ENCODE measurements around the gene NEURL2.

GRCh38 chr20:45892828-45893500, 2.0 kb upstream of the NEURL2 start:
- TF ChIP-seq CTCF (conservative IDR thresholded peaks at IDR 0.05 in 1 of 2, IDR thresholded peaks at IDR 0.05 in 1 of 2; ENCODE audit: extremely low read depth in 1 of 2, insufficient read depth in 1 of 2, low read depth in 1 of 2, low read length in 2 of 2): no peak
- no peak for TF ChIP-seq EZH2 (IDR thresholded peaks at IDR 0.05; ENCODE audit: borderline replicate concordance, low read length)

Data from mammary epithelial cell (primary cell).